Fibroblast of skin of left biceps (primary cell): ENCODE results near the gene CC2D1A.

ENCODE experiments used
- DNase-seq, 2 experiments: peaks; one replicate each; pipeline ENCODE4 v3.0.0-alpha.2; 2013; ENCODE audit warnings: low read depth in 2 of 2

The CC2D1A gene

DNA sequence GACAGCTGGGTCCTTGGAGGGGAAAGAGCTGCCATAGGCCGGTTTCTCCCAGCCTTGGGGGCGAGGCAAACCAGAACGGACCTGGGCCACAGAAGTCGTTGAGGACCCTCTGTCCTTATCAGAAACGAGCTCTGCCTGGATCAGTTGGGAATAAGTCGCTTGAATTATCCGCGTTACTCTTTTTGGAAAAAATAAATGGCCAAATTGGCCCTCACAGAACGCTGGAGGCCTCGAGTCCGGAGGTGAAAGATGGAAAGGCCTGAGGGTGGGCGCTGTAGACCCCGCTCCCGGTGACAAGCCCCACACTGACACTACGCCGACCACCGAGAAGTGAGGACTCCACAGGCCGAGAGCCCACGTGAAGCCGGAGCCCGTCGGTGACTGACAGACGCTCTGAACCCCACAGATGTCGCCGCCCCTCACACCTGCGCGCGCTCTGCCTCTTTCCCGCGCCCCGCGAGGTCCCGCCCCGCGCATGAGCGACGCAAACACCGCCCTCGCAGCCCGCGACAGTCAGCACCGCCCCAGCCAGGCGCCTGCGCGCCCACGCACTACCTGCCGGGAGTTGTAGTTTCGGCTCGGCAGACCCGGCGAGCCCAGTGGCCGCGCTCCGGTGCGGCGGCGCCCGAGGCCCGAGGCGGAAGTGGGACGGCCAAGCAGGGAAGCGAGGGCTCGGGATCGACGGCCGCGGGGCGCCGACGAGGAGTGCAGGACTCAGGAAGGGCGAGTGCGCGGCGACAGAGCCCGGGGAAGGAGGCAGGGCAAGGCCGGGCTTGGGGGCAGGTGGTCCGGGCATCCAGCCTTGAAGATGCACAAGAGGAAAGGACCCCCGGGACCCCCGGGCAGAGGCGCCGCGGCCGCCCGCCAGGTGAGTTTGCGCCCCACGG, at the start of gene CC2D1A, which contains the start of gene BRME1:
Gene CC2D1A, plus strand, starts transcription at position 568 of the 887 bp plus-strand sequence. Its CDS starts 241 bp downstream, at position 809.
Gene BRME1, minus strand, starts transcription at position 484 of the 887 bp plus-strand sequence. CDS start 1,225 bp downstream, outside the sequence.
- DNase-seq, result peak; percentile 40 to 48

GRCh38 chr19:13856497-13856896, 49.5 kb upstream of the CC2D1A start:
- DNase-seq, result no peak

DNA sequence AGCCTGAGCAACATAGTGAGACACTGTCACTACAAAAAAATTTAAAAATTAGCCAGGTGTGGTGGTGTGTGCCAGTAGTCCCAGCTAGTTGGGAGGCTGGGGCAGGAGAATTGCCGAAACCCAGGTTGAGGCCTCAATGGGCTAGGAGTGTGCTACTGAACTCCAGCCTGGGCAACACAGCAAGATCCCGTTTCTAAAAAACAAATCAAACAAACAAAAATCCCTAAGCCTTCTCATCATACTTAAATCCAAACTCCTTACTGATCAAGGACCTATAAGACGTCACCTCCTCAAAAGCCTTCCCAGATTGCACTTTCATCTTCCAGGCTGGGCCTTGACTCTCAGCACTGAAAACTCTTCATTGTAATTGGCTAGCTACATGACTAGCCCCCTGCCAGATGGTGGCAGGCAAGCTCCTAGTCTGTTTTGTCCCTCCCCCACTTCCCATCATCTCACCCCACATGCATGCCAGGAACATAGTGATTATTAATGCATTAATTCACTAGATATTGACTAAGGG, 46.6 kb upstream of the CC2D1A start:
- no peak for DNase-seq

DNA sequence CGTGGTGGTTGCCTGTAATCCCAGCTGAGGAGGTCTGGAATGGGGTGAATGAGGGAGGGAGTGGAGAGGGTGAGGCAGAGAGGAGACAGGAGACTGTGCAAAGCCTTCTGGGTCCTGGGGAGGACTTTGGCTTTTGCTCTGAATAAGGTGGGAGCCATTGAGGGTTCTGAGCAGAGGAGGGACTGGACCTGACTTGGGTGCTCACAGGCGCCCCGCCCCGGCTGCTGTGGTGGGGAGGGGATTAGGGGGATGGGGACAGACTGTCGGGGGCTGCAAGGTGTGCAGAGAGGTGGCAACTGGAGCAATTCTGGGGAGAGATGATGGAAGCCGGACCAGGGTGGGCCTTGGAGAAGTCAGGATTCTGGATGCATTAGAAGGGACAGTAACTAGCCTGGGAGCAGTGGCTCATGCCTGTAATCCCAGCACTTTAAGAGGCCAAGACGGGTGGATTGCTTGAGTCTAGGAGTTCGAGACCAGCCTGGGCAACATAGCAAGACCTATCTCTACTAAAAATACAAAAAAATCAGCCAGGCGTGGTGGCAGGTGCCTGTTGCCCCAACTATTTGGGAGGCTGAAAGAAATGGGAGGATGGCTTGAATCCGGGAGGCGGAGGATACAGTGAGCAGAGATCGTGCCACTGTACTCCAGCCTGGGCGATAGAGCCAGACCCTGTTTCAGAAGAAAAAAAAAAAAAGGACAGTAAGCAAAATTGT, 45.2 kb upstream of the CC2D1A start:
- no peak for DNase-seq

DNA sequence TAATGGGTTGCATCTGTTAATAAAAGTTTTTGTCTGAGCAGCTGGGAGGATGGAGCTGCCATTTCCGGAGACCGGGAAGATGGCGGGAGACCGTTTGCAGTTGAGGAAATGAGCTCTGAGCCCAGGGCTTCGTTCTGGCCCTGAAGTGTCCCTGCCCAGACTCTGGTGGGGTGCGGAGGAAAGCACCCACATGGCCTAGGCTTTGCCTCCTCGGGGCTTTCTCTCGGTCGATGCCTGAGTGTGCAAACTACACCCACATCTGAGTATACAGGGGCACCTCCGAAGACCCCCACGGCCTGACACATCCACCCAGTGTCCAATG, 44.6 kb upstream of the CC2D1A start:
- DNase-seq, result no peak

GRCh38 chr19:13861714-13862531, 44.1 kb upstream of the CC2D1A start:
- DNase-seq, result peak; percentile 79 to 82

DNA sequence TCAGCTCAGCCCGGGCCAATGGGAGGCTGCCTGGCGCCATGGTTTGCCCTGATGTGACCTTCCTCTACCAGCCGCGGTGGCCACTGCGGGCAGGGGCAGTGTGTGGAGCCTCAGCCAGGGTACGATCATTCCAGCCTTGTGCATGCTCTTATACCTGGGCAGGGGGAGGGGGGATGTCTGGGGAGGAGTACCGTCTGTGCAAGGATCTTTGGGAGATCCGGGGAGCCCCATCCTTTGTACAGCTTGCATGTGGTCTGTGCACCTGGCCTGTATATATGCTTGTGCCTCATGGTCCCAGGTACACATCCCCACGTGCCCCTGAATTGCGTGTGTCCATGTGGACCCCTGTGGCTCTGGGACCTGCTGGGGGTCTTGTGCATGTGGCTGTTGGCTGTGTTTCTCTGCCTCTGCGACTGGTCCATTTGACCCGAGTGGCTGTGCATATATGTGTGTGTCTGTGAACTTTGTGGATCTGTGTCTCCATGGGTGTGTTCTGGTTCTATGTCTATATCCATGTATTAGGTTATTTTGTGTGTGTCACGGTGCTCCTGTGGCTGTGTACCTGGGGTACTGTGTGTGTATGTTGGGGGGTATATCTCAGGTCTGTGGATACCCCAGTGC, 41.8 kb upstream of the CC2D1A start:
- no peak for DNase-seq

DNA sequence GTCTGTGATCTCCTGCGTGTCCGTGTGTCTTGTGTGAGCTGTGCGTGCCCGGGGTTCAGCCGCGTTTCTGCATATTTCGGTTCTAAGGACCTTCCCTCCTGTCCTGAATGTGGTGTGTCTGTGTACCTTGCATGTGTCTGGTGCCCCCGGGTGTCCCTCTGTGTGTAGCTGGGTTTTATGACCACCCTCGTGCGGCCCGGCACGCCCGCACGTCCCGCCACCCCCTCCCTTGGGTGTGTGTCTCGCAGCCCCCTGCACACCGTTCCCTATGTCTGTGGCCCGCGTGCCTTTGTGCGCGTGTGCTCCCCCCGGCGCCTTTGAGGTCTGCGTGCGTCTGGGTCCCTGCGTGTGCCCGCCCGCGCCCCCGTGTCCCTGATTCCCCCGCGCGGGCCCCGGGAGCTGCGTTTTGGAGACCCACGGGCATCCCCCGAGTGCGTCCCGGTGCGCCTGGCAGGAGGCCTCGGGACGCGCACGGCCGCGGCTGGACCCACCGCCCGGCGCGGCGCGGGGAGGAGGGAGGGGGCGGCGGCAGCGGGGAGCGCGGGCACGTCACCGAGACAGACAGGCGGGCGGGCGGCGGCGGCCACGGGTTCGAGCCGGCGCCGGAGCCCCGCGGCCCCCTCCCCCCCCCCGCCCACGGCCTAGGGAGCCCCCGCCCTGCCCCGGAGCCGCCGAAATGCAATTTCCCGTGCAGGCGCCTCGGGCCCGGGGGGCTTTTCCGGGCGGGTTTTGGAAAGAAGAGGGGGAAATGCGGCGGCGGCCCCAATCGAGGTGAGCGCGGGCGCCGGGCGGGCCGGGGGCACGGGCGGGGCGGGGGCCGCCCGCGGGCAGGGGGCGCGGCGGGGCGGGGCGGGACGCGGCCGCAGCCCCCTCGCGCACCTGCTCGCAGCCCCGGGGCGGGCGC, 41.1 kb upstream of the CC2D1A start:
- no peak for DNase-seq

- DNase-seq, result no peak
Measured at GRCh38 chr19:13865571-13866462, 40.2 kb upstream of the CC2D1A start.

GRCh38 chr19:13866463-13867046, 39.4 kb upstream of the CC2D1A start:
- no peak for DNase-seq

DNA sequence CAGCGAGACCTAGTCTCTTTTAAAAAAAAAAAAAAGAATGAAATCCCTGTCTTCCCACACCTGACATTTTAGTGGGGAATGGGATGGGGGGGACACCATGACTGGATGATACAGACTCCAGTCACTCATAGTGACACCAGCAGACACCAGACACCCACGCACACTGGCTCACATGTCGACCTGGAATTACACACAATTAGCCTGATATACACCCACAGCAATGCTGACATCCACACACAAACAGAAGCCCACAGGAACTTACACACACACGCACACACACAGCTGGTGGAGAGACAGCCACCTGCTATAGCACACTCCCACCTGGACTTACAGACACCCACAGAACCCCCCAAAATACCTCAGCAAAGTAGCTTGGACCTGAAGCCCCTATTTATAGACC, 37.3 kb upstream of the CC2D1A start:
- no peak for DNase-seq

GRCh38 chr19:13869281-13869680, 36.7 kb upstream of the CC2D1A start:
- no peak for DNase-seq

DNA sequence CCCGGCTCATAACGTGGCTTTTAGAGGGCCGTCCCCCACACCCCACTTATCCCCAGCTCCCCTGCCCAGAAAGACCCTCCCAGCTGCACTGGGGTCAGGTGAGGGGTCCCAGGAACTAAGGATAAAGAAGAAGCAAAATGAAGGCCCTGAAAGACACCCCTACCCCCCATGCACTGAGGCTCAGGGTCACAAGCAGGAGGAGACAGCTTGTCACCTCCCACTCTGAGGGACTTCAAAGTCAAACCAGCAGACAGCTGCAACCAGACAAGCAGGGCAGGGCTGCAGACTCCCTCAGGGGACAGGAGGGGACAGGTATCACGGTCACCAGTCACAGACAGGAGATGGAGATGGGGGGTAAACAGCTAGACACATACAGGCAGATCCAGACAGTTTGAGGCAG, 35.1 kb upstream of the CC2D1A start:
- no peak for DNase-seq

- DNase-seq, result no peak
Measured at GRCh38 chr19:13872339-13872694, 33.7 kb upstream of the CC2D1A start.

GRCh38 chr19:13872695-13873389, 33.2 kb upstream of the CC2D1A start:
- no peak for DNase-seq

DNA sequence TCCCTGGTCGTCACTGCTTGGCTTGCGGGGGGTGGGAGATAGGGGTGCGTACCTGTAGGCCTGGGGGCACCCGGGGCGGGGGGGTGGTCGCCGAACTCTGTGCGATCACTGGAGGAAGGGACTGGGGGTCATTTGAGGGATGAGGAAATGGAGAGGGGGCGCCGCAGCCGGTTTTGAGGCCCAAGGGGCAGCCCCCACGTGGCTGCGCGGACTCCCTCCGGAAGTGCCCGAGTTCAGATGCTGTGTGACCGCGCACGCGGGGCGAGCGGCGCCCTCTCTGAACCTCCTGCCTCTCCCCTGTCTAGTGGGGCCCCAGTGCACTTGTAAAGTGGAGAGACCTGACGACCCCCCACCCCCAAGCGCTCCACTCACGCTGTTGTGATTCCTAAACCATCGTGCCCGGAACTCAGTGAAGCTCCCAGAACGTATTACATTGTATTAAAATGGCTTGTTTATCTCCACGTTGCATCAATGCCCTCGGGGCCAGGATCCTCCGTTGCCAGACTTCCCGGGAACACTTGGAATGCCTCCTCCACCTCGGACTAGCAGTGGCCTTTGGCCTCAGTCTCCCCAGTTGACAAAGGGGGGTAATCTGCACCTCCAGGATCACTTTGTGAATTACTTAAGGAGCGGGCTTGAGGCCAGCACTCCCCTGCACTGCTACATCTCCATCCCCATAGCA, 32.0 kb upstream of the CC2D1A start:
- DNase-seq, result no peak

- DNase-seq, result no peak
Measured at GRCh38 chr19:13875824-13876223, 30.2 kb upstream of the CC2D1A start.

DNA sequence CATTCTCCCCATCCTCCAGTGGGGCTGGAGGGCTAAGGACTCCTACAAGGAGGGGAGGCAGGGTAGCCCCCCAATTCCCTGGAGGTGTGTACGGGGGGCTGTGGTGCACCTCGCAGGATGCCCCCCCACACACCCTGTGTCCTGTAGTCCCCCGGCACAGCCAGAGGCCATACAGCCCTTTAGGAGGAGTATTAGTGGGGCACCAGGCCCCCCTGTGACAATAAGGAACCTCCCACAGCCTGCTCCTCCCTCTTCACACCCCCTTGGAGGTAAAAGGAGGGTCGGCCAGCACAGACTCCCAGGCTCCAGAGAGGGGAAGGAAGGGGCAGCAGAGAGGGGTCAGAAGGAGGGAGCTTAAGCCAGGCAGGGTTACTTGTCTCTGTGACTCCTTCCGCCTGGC, 29.2 kb upstream of the CC2D1A start, which contains the start of gene NANOS3:
Gene NANOS3, plus strand, starts transcription at position 301 of the 400 bp plus-strand sequence. CDS start 115 bp downstream, outside the sequence.
- DNase-seq, result no peak
